ENCODE results near the gene PPFIBP2.

- TF ChIP-seq CTCF (IDR thresholded peaks at IDR 0.05): no peak
- TF ChIP-seq POLR2A (IDR thresholded peaks at IDR 0.05): no peak
- TF ChIP-seq POLR2AphosphoS5 (IDR thresholded peaks at IDR 0.05): no peak
Observed at GRCh38 chr11:7522121-7522520, 8.3 kb downstream of the PPFIBP2 start.

Data from stomach (tissue), 4 donors.